RCC 7860 (cell line): ENCODE results near the gene TSSK6.

ENCODE experiments used
- DNase-seq: peaks from one replicate; pipeline ENCODE4 v3.0.0-alpha.2; 2015; ENCODE audit warnings: low spot score
- FAIRE-seq: peaks from 2 replicates; lab custom pipeline; 2012; peaks lifted over from hg19 to GRCh38; lab: Jason Lieb, UNC

Gene TSSK6

GRCh38 chr19:19531951-19532805, 16.8 kb upstream of the TSSK6 start:
- DNase-seq (peak; percentile 24), FAIRE-seq (no peak)

GRCh38 chr19:19530889-19531288, 15.5 kb upstream of the TSSK6 start:
- DNase-seq = no peak
- no peak for FAIRE-seq

- FAIRE-seq (no peak), DNase-seq (no peak)
These were observed 15.1 kb upstream of the TSSK6 start for GRCh38 chr19:19530423-19530804.

- FAIRE-seq (no peak), DNase-seq (no peak)
These were observed 14.6 kb upstream of the TSSK6 start for GRCh38 chr19:19529783-19530422.

GRCh38 chr19:19528721-19529490, 13.6 kb upstream of the TSSK6 start, which contains the start of gene YJEFN3:
TSS of gene YJEFN3 (plus strand) at chr19:19528911. CDS start at chr19:19528933, 22 bp downstream.
- no peak for FAIRE-seq
- DNase-seq = no peak

- no peak for DNase-seq
These were observed 12.6 kb upstream of the TSSK6 start for GRCh38 chr19:19527674-19528625.

GRCh38 chr19:19527371-19527656, 12.0 kb upstream of the TSSK6 start:
- FAIRE-seq (no peak), DNase-seq (no peak)

More at GRCh38 chr19:19527674-19528625, 12.6 kb upstream of the TSSK6 start:
- no peak for FAIRE-seq

GRCh38 chr19:19526581-19527370, 11.4 kb upstream of the TSSK6 start:
- no peak for FAIRE-seq
- DNase-seq = no peak

GRCh38 chr19:19525611-19526380, 10.4 kb upstream of the TSSK6 start:
- FAIRE-seq = no peak
- no peak for DNase-seq

GRCh38 chr19:19524053-19524452, 8.7 kb upstream of the TSSK6 start:
- FAIRE-seq (no peak), DNase-seq (no peak)

GRCh38 chr19:19523177-19523576, 7.8 kb upstream of the TSSK6 start:
- FAIRE-seq = no peak
- DNase-seq = no peak

GRCh38 chr19:19520989-19521388, 5.6 kb upstream of the TSSK6 start:
- DNase-seq (no peak), FAIRE-seq (no peak)

GRCh38 chr19:19517235-19517619, 1.9 kb upstream of the TSSK6 start:
- DNase-seq (no peak), FAIRE-seq (no peak)

- peak; percentile 79 for DNase-seq
- no peak for FAIRE-seq
These were observed 533 bp upstream of the TSSK6 start, which contains the start of gene NDUFA13 for GRCh38 chr19:19515642-19516519. TSS of gene NDUFA13 (plus strand) at chr19:19516225. CDS start at chr19:19516239, 14 bp downstream.

GRCh38 chr19:19514215-19514657, 1.1 kb downstream of the TSSK6 start:
- no peak for FAIRE-seq

GRCh38 chr19:19513682-19514081, 1.7 kb downstream of the TSSK6 start:
- FAIRE-seq (no peak), DNase-seq (no peak)

More at GRCh38 chr19:19514215-19514657, 1.1 kb downstream of the TSSK6 start:
- DNase-seq = no peak

GRCh38 chr19:19510432-19510831, 4.9 kb downstream of the TSSK6 start:
- FAIRE-seq = no peak

GRCh38 chr19:19508217-19508616, 7.1 kb downstream of the TSSK6 start:
- FAIRE-seq = no peak
- DNase-seq = no peak

More at GRCh38 chr19:19510432-19510831, 4.9 kb downstream of the TSSK6 start:
- DNase-seq = no peak
